OCI-LY7 (cell line): ENCODE measurements around the gene SIK1.
"Not testable (repeated sequence)": the region's sequence is repeated elsewhere in the genome, so short reads cannot be mapped to it uniquely, and the experiment has no call there.

ENCODE experiments used
- CTCF ChIP-seq: fragments of 200-600 bp; sonication (generic); conservative IDR thresholded peaks from 2 replicates; pipeline ENCODE4 v1.5.1; 2014; ENCODE audit warnings: mild to moderate bottlenecking, antibody characterized with exemption, low read length, moderate library complexity, mixed read lengths
- EZH2phosphoT487 ChIP-seq: fragments of 200-600 bp; sonication (generic); IDR thresholded peaks from 2 replicates; pipeline ENCODE4 v1.6.1; 2018; ENCODE audit warnings: low read depth, borderline replicate concordance, mild to moderate bottlenecking, mixed run types, antibody characterized with exemption, low read length, moderate library complexity, mixed read lengths

GRCh38 chr21:43471597-43472242, 44.8 kb upstream of the SIK1 start:
- TF ChIP-seq CTCF, EZH2phosphoT487: not testable (repeated sequence)
